ENCODE measurements around the gene SULT1A2.

- no peak for TF ChIP-seq CTCF (conservative IDR thresholded peaks at IDR 0.05)
- TF ChIP-seq EZH2 (IDR thresholded peaks at IDR 0.05; ENCODE audit: low read depth), result no peak
Measured at GRCh38 chr16:28544998-28545397, 51.9 kb downstream of the SULT1A2 start.

Data from PC-9 (cell line).